Keratinocyte (primary cell): ENCODE results near the gene TMEM256. TPM values are rescaled to one million over a fixed set of nuclear protein-coding genes. Genes with fewer than 3 reads are reported as not detected.

Experiments used
- DNase-seq: peaks from one replicate; pipeline ENCODE4 v3.0.0-alpha.2; 2011; ENCODE audit warnings: low read depth, missing footprints, low spot score
- FAIRE-seq: peaks from 2 replicates; lab custom pipeline; 2011; peaks lifted over from hg19 to GRCh38; lab: Jason Lieb, UNC
- H2AFZ ChIP-seq: 2 replicates; pipeline ENCODE4 v1.6.0; 2012; ENCODE audit warnings: low read length, control low read depth, inconsistent platforms; ENCODE audit not compliant: control insufficient read depth
- H3K27ac ChIP-seq: 2 replicates; pipeline ENCODE4 v1.5.1; 2011; ENCODE audit warnings: low read length; ENCODE audit not compliant: control insufficient read depth, insufficient read depth
- H3K27me3 ChIP-seq: 3 replicates; pipeline ENCODE4 v1.6.0; 2011; ENCODE audit warnings: low read length; ENCODE audit not compliant: control insufficient read depth, insufficient read depth; ENCODE audit errors: extremely low read depth
- H3K36me3 ChIP-seq, 2 experiments: 2 replicates in 1 of 2; 3 replicates in 1 of 2; pipeline ENCODE4 v1.5.1; 2011; ENCODE audit warnings: low read length in 2 of 2, mild to moderate bottlenecking in 1 of 2; ENCODE audit not compliant: control insufficient read depth in 2 of 2, insufficient read depth in 2 of 2; ENCODE audit errors: extremely low read depth in 1 of 2
- H3K4me1 ChIP-seq: 3 replicates; pipeline ENCODE4 v1.5.1; 2011; ENCODE audit warnings: low read length; ENCODE audit not compliant: control insufficient read depth, insufficient read depth; ENCODE audit errors: extremely low read depth
- H3K4me2 ChIP-seq: 3 replicates; pipeline ENCODE4 v1.6.0; 2011; ENCODE audit warnings: low read depth, low read length; ENCODE audit not compliant: control insufficient read depth, insufficient read depth; ENCODE audit errors: extremely low read depth
- H3K4me3 ChIP-seq, 3 experiments: fragments of 200-600 bp in 1 of 3; sonication (generic) in 1 of 3; 2 replicates in 2 of 3; 3 replicates in 1 of 3; pipeline ENCODE4 v1.5.1; 2011 to 2016; ENCODE audit warnings: low read length in 3 of 3, mild to moderate bottlenecking in 3 of 3, control low read depth in 2 of 3, inconsistent platforms in 1 of 3, low read depth in 1 of 3, mixed read lengths in 1 of 3, mixed run types in 1 of 3, moderate library complexity in 1 of 3; ENCODE audit not compliant: control insufficient read depth in 2 of 3, insufficient read depth in 2 of 3; ENCODE audit errors: extremely low read depth in 1 of 3
- H3K79me2 ChIP-seq: 2 replicates; pipeline ENCODE4 v1.6.0; 2012; ENCODE audit warnings: low read length; ENCODE audit not compliant: control insufficient read depth, insufficient read depth
- H3K9ac ChIP-seq: 3 replicates; pipeline ENCODE4 v1.6.0; 2011; ENCODE audit warnings: low read length; ENCODE audit not compliant: control insufficient read depth, insufficient read depth; ENCODE audit errors: extremely low read depth
- H3K9me1 ChIP-seq: 3 replicates; pipeline ENCODE4 v1.6.0; 2011; ENCODE audit warnings: low read length; ENCODE audit not compliant: control insufficient read depth, insufficient read depth; ENCODE audit errors: extremely low read depth
- H3K9me3 ChIP-seq: 2 replicates; pipeline ENCODE4 v1.5.1; 2012; ENCODE audit warnings: low read depth, low read length; ENCODE audit not compliant: control insufficient read depth
- H4K20me1 ChIP-seq: 3 replicates; pipeline ENCODE4 v1.6.0; 2011; ENCODE audit warnings: low read length; ENCODE audit not compliant: control insufficient read depth, insufficient read depth; ENCODE audit errors: extremely low read depth
- CTCF ChIP-seq, 3 experiments: IDR thresholded peaks in 1 of 3; conservative IDR thresholded peaks in 1 of 3; optimal IDR thresholded peaks in 1 of 3; 2 replicates in 2 of 3; 3 replicates in 1 of 3; pipeline versions ENCODE3 to v1.5.1; 2011; ENCODE audit warnings: low read length in 3 of 3, mild to moderate bottlenecking in 3 of 3, moderate library complexity in 2 of 3, control low read depth in 1 of 3, inconsistent platforms in 1 of 3; ENCODE audit not compliant: insufficient read depth in 2 of 3; ENCODE audit errors: extremely low read depth in 1 of 3
- EZH2 ChIP-seq: IDR thresholded peaks from one replicate; pipeline ENCODE4 v1.6.1; 2012; ENCODE audit warnings: inconsistent platforms, mild to moderate bottlenecking, low read length, moderate library complexity
- dilution Hi-C: fragments of 300-500 bp; cut with MboI; formaldehyde crosslinking; loops from one replicate; pipeline ENCODE4 v1.7.0; 2020; ENCODE audit warnings: low sequenced_read_pairs; ENCODE audit not compliant: extremely low pct_ligation_motif_present
- polyA plus RNA-seq, 5 experiments: library from polyadenylated mRNA; depleted of rRNA in 3 of 5; stranded (reverse) in 3 of 5; stranded (forward) in 1 of 5; unstranded in 1 of 5; fragments of >200 nt; gene quantifications; 1 replicate in 1 of 5; 2 replicates in 3 of 5; 3 replicates in 1 of 5; pipeline versions ENCODE4 v1.2.1 to v1.2.3, GENCODE V29; 2011 to 2012; ENCODE audit warnings: missing spikeins in 2 of 5, low read depth in 1 of 5, low replicate concordance in 1 of 5

Gene TMEM256
- polyA plus RNA-seq, 1 donor (not counting 4 experiments of a cell fraction or from before 2014, with no cell fraction given), result 68.1 TPM

GRCh38 chr17:7382901-7383300 lies 21.0 kb downstream of the TMEM256 start:
- H3K36me3 ChIP-seq, result peaks cover 5 to 18% of the 10 kb centered on the region in 2 experiments
- peaks cover 14% of the 10 kb centered on the region for H3K4me1 ChIP-seq
- no peak for FAIRE-seq
- no peak overlapping the region for H3K4me2 ChIP-seq
- H3K9me3 ChIP-seq, result no peaks in the 10 kb centered on the region
- peaks cover 7% of the 10 kb centered on the region for H3K79me2 ChIP-seq
- TF ChIP-seq CTCF (optimal IDR thresholded peaks at IDR 0.05 in 1 of 3, IDR thresholded peaks at IDR 0.05 in 1 of 3, conservative IDR thresholded peaks at IDR 0.05 in 1 of 3; ENCODE audit: extremely low read depth in 1 of 3, insufficient read depth in 2 of 3, low read length in 3 of 3), result no peak
- no peak for TF ChIP-seq EZH2
- H3K9ac ChIP-seq, result no peak overlapping the region
- H3K9me1 ChIP-seq, result no peaks in the 10 kb centered on the region
- peaks cover 1% of the 10 kb centered on the region for H4K20me1 ChIP-seq
- no peak overlapping the region for H3K4me3 ChIP-seq
- H2AFZ ChIP-seq, result no peak overlapping the region
- H3K27ac ChIP-seq, result no peak overlapping the region
- dilution Hi-C loops, result no loop called here
- H3K27me3 ChIP-seq, result no peaks in the 10 kb centered on the region
- DNase-seq, result no peak

DNA sequence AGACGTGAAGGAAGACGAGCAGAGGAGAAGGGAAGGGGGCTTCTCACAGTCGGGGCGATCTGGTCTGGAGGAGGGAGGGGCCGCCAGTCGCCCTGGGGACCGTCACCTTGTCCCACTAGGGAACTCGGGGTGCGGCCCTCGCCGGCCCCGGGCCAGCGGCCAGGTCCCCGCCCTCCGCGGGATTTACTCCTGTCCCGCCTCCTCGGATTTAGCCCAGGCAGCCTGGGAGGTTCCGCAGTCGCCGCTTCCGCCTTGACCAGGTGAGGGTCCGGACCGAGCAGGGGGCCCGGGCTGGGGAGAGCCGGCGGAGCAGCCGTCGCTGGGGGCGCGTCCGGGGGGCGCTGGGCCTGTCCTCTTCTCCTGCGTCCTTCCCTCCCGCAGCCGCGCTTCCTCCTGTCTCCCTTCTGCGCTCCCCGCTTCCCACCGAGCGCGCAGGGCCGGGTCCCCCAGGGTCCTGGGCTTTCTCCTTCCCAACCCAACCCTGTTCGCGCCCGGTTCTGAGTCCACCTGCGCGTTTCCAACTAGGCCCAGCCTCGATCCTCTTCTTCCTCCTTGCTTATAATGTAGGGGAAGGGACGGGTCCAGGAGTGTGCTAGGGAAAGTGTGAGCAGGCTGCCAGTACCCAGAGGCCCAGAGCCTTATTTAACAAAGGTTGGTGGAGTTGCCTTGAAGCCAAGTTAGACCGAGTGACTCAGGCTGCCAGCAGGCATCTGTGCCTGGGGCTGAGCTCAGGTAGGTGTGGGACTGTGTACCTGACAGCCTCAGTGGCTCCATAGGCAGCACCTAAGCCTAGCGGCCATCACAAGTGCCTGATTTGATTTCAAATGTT lies 22.8 kb downstream of the TMEM256 start, which contains the start of gene TNK1:
Gene TNK1 (plus strand): TSS at position 235 of the 829 bp plus-strand sequence. CDS start 1,838 bp downstream, outside the sequence.
- Histone ChIP-seq H4K20me1 (no peaks in the 10 kb centered on the region), H3K4me1 (peaks cover 14% of the 10 kb centered on the region), H3K27me3 (no peaks in the 10 kb centered on the region), H3K9ac (peak within 1 kb of the TSS; percentile 76), H3K9me1 (no peaks in the 10 kb centered on the region), H3K9me3 (no peaks in the 10 kb centered on the region), H2AFZ (peak within 1 kb of the TSS; percentile 91), H3K79me2 (peaks cover 7% of the 10 kb centered on the region), H3K36me3 (peaks cover 0 to 9% of the 10 kb centered on the region in 2 experiments), H3K4me2 (peak within 1 kb of the TSS; percentile 82), H3K4me3 (peak within 1 kb of the TSS; percentile 62 to 84 (median 73)), H3K27ac (no peak within 1 kb of the TSS)
- TF ChIP-seq CTCF (optimal IDR thresholded peaks at IDR 0.05 in 1 of 3, IDR thresholded peaks at IDR 0.05 in 1 of 3, conservative IDR thresholded peaks at IDR 0.05 in 1 of 3; ENCODE audit: extremely low read depth in 1 of 3, insufficient read depth in 2 of 3, low read length in 3 of 3), result no peak
- no peak for TF ChIP-seq EZH2
- no peak for DNase-seq
- peak; percentile 87 for FAIRE-seq
- dilution Hi-C loops, result no loop called here
